PC-3 (cell line): ENCODE results near the gene POMP.

Experiments
- CTCF ChIP-seq: fragments of 300-600 bp; sonication (generic); conservative IDR thresholded peaks from 2 replicates; pipeline ENCODE4 v1.5.1; 2017; ENCODE audit warnings: antibody characterized with exemption, low read depth, mild to moderate bottlenecking, low read length
- EZH2 ChIP-seq: fragments of 300-600 bp; sonication (generic); IDR thresholded peaks from one replicate; pipeline ENCODE4 v1.6.1; 2017; ENCODE audit warnings: antibody characterized with exemption, mild to moderate bottlenecking, low read length; ENCODE audit not compliant: unreplicated experiment
- EZH2phosphoT487 ChIP-seq: fragments of 300-600 bp; sonication (generic); IDR thresholded peaks from 2 replicates; pipeline ENCODE4 v1.6.1; 2018; ENCODE audit warnings: mild to moderate bottlenecking, antibody characterized with exemption, low read length, borderline replicate concordance

DNA sequence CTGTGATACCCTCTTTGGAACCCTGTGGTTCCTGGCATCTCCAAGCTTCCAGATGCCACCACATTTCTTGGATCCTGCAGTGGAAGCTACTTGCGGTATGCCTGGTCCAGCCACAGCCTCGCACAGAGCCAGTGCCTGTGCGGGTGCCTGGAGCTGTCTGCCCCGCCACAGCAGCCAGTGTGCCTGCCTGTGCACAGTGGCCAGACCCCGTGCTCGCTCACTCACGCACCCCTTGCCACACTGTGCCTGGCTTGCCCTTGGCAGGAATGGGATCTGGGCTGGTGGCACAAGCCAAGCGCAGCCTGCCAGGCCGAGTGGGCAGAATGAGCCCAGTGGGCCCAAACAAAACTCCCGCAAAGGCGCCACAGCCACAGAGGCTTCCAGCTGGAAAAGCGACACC lies 26.2 kb downstream of the POMP start:
- TF ChIP-seq CTCF (no peak), EZH2phosphoT487 (no peak), EZH2 (no peak)
